Measurements from ENCODE around the gene DDX51. TPM values are rescaled to one million over a fixed set of nuclear protein-coding genes. Genes with fewer than 3 reads are reported as not detected.

The DDX51 gene
- polyA plus RNA-seq, 3 donors from 2014 or later: 2.9 to 6.3 (median 5.0) TPM

DNA sequence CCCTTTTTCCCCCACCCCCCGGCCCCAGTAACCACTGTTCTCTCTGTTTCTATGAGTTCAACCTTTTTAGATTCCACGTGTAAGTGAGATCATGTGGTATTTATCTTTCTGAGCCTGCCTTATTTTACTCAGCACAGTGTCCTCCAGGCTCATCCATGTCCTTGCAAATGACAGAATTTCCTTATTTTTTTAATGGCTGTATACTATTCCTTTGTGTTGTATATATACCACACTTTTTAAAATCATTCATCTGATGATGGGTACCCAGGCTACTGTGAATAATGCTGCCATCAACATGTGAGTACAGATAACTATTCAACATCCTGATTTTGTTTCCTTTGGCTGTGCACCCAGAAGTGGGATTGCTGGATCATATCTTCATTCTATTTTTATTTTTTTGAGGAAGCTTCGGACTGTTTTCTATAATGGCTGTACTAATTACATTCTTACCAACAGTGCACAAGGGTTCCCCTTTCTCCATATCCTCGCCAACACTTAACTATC is 54.7 kb downstream of the DDX51 start:
- Mint-ChIP-seq H3K27me3 (ENCODE audit: low read depth in 3 of 3) (peaks cover 3 to 6% (median 6%) of the 10 kb centered on the region in 3 donors), H3K9me3 (peaks cover 0 to 3% (median 0%) of the 10 kb centered on the region in 6 donors), H3K36me3 (peaks cover 0 to 3% (median 0%) of the 10 kb centered on the region in 3 donors), H3K4me3 (no peak overlapping the region), H3K4me1 (peaks cover 19 to 32% of the 10 kb centered on the region in 2 donors), H3K27ac (peak overlapping the region in 1 of 6 donors; percentile 19)
- DNase-seq: no peak

Other genes with a start within 250 kb of the DDX51 start
- gene ULK1, start 249.7 kb downstream of the DDX51 start, polyA plus RNA-seq: 1 to 10 TPM in 1 of 3 donors, under 1 TPM in 1, not detected in 1; 0.36 to 1.2 TPM
- 10 to 100 TPM in 1 of 3 donors, 1 to 10 TPM in 2; 4.4 to 14.5 (median 6.2) TPM for gene PUS1, start 215.0 kb downstream of the DDX51 start, polyA plus RNA-seq
- 1 to 10 TPM in 1 of 3 donors, under 1 TPM in 2; 0.05 to 4.1 (median 0.74) TPM for gene EP400, start 194.4 kb downstream of the DDX51 start, polyA plus RNA-seq
- 10 to 100 TPM; 16.4 to 28.5 (median 17.2) TPM for gene NOC4L, start 138 bp upstream of the DDX51 start, polyA plus RNA-seq
- gene GALNT9, start 185.3 kb upstream of the DDX51 start, polyA plus RNA-seq: not detected